ENCODE data around the gene ZNF106.

ZNF106 gene

DNA sequence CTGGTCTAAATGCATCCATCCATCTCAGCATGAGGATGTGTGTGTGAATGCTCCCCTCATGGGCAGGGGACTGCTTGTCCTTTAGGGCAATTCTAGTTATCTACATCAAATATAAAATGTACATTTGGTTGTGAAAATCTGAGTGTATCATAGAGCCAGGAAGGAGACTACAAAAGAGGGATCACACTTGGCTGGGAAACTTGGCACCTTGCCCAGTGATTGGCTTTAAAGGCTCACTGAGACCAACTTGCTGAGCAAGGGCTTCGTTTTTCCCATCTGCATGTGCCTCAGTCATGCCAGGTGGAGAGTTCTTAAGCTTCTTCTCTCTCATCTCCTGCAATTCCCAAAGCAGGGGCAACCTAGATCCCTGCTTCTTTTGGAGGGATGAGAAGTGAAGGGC is 126.4 kb downstream of the ZNF106 start:
- Histone ChIP-seq H3K36me3 (ENCODE audit: insufficient read depth, low read length) (no peaks in the 10 kb centered on the region), H3F3A (ENCODE audit: low read depth) (no peaks in the 10 kb centered on the region), H3K9me2 (replicated peaks; ENCODE audit: low read depth, low read length) (no peaks in the 10 kb centered on the region), H3K4me1 (ENCODE audit: insufficient read depth, low read length, poor library complexity, severe bottlenecking) (no peaks in the 10 kb centered on the region), H3K79me2 (ENCODE audit: insufficient read depth, low read length) (no peaks in the 10 kb centered on the region), H4K20me1 (ENCODE audit: insufficient read depth, low read length, poor library complexity, severe bottlenecking) (no peaks in the 10 kb centered on the region), H3K9me3 (ENCODE audit: insufficient read depth, low read depth, low read length) (no peaks in the 10 kb centered on the region), H3K27me3 (ENCODE audit: insufficient read depth, low read length, poor library complexity, severe bottlenecking) (no peaks in the 10 kb centered on the region), H3K4me3 (ENCODE audit: low read length, poor library complexity, severe bottlenecking) (no peak overlapping the region), H2AFZ (ENCODE audit: low read length) (no peak overlapping the region), H3K9ac (ENCODE audit: low read depth, low read length, poor library complexity, severe bottlenecking) (no peak overlapping the region), H3K4me2 (ENCODE audit: low read depth, low read length, poor library complexity, severe bottlenecking) (no peak overlapping the region)
- TF ChIP-seq, protein P1, sequence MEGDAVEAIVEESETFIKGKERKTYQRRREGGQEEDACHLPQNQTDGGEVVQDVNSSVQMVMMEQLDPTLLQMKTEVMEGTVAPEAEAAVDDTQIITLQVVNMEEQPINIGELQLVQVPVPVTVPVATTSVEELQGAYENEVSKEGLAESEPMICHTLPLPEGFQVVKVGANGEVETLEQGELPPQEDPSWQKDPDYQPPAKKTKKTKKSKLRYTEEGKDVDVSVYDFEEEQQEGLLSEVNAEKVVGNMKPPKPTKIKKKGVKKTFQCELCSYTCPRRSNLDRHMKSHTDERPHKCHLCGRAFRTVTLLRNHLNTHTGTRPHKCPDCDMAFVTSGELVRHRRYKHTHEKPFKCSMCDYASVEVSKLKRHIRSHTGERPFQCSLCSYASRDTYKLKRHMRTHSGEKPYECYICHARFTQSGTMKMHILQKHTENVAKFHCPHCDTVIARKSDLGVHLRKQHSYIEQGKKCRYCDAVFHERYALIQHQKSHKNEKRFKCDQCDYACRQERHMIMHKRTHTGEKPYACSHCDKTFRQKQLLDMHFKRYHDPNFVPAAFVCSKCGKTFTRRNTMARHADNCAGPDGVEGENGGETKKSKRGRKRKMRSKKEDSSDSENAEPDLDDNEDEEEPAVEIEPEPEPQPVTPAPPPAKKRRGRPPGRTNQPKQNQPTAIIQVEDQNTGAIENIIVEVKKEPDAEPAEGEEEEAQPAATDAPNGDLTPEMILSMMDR (conservative IDR thresholded peaks at IDR 0.05; ENCODE audit: low read length) = no peak
- TF ChIP-seq EZH2phosphoT487 (IDR thresholded peaks at IDR 0.05; ENCODE audit: borderline replicate concordance) = no peak

- Histone ChIP-seq H3F3A (ENCODE audit: low read depth) (no peaks in the 10 kb centered on the region), H3K4me2 (ENCODE audit: low read depth, low read length, poor library complexity, severe bottlenecking) (no peak overlapping the region), H3K9ac (ENCODE audit: low read depth, low read length, poor library complexity, severe bottlenecking) (no peak overlapping the region), H3K36me3 (ENCODE audit: insufficient read depth, low read length) (no peaks in the 10 kb centered on the region), H3K9me3 (ENCODE audit: insufficient read depth, low read depth, low read length) (no peaks in the 10 kb centered on the region), H3K9me2 (replicated peaks; ENCODE audit: low read depth, low read length) (no peaks in the 10 kb centered on the region), H2AFZ (ENCODE audit: low read length) (no peak overlapping the region), H3K4me1 (ENCODE audit: insufficient read depth, low read length, poor library complexity, severe bottlenecking) (no peaks in the 10 kb centered on the region), H3K4me3 (ENCODE audit: low read length, poor library complexity, severe bottlenecking) (no peak overlapping the region), H3K27me3 (ENCODE audit: insufficient read depth, low read length, poor library complexity, severe bottlenecking) (no peaks in the 10 kb centered on the region), H3K79me2 (ENCODE audit: insufficient read depth, low read length) (no peaks in the 10 kb centered on the region), H4K20me1 (ENCODE audit: insufficient read depth, low read length, poor library complexity, severe bottlenecking) (no peaks in the 10 kb centered on the region)
- TF ChIP-seq EZH2phosphoT487 (IDR thresholded peaks at IDR 0.05; ENCODE audit: borderline replicate concordance) = no peak
- TF ChIP-seq, protein P1 (conservative IDR thresholded peaks at IDR 0.05; ENCODE audit: low read length) = no peak
These were observed 127.0 kb downstream of the ZNF106 start for GRCh38 chr15:42363942-42364341.

GRCh38 chr15:42363487-42363886 is 127.5 kb downstream of the ZNF106 start:
- no peaks in the 10 kb centered on the region for H3K4me1 ChIP-seq (ENCODE audit: insufficient read depth, low read length, poor library complexity, severe bottlenecking)
- no peak overlapping the region for H3K4me3 ChIP-seq (ENCODE audit: low read length, poor library complexity, severe bottlenecking)
- H3F3A ChIP-seq (ENCODE audit: low read depth) = no peaks in the 10 kb centered on the region
- H4K20me1 ChIP-seq (ENCODE audit: insufficient read depth, low read length, poor library complexity, severe bottlenecking) = no peaks in the 10 kb centered on the region
- H3K36me3 ChIP-seq (ENCODE audit: insufficient read depth, low read length) = no peaks in the 10 kb centered on the region
- H2AFZ ChIP-seq (ENCODE audit: low read length) = no peak overlapping the region
- TF ChIP-seq EZH2phosphoT487 (IDR thresholded peaks at IDR 0.05; ENCODE audit: borderline replicate concordance) = no peak
- TF ChIP-seq, protein P1 (conservative IDR thresholded peaks at IDR 0.05; ENCODE audit: low read length) = no peak
- no peaks in the 10 kb centered on the region for H3K27me3 ChIP-seq (ENCODE audit: insufficient read depth, low read length, poor library complexity, severe bottlenecking)
- no peaks in the 10 kb centered on the region for H3K79me2 ChIP-seq (ENCODE audit: insufficient read depth, low read length)
- H3K9ac ChIP-seq (ENCODE audit: low read depth, low read length, poor library complexity, severe bottlenecking) = no peak overlapping the region
- no peaks in the 10 kb centered on the region for H3K9me2 ChIP-seq (replicated peaks; ENCODE audit: low read depth, low read length)
- no peak overlapping the region for H3K4me2 ChIP-seq (ENCODE audit: low read depth, low read length, poor library complexity, severe bottlenecking)
- H3K9me3 ChIP-seq (ENCODE audit: insufficient read depth, low read depth, low read length) = no peaks in the 10 kb centered on the region
